GM12865 (cell line): ENCODE data around the gene WDR48.

Source experiments
- DNase-seq: peaks from one replicate; pipeline ENCODE4 v3.0.0; 2010; ENCODE audit warnings: low read depth
- H3K4me3 ChIP-seq: 2 replicates; pipeline ENCODE4 v1.5.1; 2011; ENCODE audit warnings: mild to moderate bottlenecking, low read depth, low read length, control low read depth
- TF ChIP-seq, protein P1 (sequence below): IDR thresholded peaks from 2 replicates; pipeline ENCODE4 v1.5.1; 2011; ENCODE audit warnings: low read length, control low read depth, low read depth, inconsistent platforms; ENCODE audit not compliant: insufficient read depth; ENCODE audit errors: missing control alignments

The WDR48 gene

GRCh38 chr3:39118079-39118478 lies 66.3 kb downstream of the WDR48 start:
- TF ChIP-seq, protein P1, sequence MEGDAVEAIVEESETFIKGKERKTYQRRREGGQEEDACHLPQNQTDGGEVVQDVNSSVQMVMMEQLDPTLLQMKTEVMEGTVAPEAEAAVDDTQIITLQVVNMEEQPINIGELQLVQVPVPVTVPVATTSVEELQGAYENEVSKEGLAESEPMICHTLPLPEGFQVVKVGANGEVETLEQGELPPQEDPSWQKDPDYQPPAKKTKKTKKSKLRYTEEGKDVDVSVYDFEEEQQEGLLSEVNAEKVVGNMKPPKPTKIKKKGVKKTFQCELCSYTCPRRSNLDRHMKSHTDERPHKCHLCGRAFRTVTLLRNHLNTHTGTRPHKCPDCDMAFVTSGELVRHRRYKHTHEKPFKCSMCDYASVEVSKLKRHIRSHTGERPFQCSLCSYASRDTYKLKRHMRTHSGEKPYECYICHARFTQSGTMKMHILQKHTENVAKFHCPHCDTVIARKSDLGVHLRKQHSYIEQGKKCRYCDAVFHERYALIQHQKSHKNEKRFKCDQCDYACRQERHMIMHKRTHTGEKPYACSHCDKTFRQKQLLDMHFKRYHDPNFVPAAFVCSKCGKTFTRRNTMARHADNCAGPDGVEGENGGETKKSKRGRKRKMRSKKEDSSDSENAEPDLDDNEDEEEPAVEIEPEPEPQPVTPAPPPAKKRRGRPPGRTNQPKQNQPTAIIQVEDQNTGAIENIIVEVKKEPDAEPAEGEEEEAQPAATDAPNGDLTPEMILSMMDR, result no peak
- no peak overlapping the region for H3K4me3 ChIP-seq
- DNase-seq, result no peak

GRCh38 chr3:39118931-39119660 lies 67.3 kb downstream of the WDR48 start:
- TF ChIP-seq, protein P1, result no peak
- no peak for DNase-seq

GRCh38 chr3:39121621-39122020 lies 69.8 kb downstream of the WDR48 start:
- no peak for DNase-seq
- H3K4me3 ChIP-seq, result no peak overlapping the region
- TF ChIP-seq, protein P1, result no peak

More at GRCh38 chr3:39118931-39119660, 67.3 kb downstream of the WDR48 start:
- H3K4me3 ChIP-seq, result no peak overlapping the region

- H3K4me3 ChIP-seq, result no peak overlapping the region
- TF ChIP-seq, protein P1, result no peak
- peak; percentile 36 for DNase-seq
These were observed 71.0 kb downstream of the WDR48 start for GRCh38 chr3:39122813-39123212.

DNA sequence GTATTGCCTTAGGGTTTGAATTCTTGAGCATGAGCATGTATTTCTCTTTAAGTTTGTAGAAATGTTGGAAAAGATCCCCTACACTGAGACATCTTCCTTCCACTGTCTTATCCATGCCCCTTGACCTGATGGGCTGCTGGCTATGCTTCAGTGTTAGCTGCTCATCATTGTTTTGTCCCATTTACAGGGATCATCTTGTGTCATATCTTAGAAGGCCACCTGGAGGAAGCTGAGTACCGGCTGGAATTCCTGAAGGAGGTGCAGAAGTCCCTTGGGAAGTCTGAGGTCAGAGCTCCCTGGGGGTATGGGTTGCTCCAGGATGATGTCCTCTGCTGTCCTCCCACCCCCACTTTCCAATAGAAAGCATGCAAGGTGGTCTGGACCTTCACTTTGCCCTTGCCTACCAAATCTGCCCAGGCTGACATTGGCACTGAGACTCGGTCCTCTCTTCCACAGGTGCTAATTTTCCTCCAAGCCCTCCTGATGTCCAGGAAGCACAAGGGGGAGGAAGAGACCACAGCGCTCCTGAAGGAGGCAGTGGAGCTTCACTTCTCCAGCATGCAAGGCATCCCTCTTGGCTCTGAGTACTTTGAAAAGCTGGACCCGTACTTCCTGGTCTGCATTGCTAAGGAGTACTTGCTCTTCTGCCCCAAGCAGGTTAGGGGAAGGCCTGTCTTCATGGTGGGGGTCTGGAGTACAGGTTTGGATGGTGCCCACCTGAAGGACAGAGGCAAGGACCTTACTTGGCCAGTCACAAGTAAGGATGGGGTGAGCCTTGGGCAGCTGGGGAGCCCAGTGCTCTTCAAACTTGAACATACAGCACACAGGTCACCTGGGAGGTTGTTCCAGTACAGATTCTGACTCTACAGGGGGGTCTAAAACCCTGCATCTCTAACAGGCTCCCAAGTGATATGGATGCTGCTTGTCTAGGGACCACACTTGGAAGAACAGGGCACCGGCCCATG lies 73.3 kb downstream of the WDR48 start:
- DNase-seq, result no peak
- TF ChIP-seq, protein P1, result no peak
- H3K4me3 ChIP-seq, result no peak overlapping the region

DNA sequence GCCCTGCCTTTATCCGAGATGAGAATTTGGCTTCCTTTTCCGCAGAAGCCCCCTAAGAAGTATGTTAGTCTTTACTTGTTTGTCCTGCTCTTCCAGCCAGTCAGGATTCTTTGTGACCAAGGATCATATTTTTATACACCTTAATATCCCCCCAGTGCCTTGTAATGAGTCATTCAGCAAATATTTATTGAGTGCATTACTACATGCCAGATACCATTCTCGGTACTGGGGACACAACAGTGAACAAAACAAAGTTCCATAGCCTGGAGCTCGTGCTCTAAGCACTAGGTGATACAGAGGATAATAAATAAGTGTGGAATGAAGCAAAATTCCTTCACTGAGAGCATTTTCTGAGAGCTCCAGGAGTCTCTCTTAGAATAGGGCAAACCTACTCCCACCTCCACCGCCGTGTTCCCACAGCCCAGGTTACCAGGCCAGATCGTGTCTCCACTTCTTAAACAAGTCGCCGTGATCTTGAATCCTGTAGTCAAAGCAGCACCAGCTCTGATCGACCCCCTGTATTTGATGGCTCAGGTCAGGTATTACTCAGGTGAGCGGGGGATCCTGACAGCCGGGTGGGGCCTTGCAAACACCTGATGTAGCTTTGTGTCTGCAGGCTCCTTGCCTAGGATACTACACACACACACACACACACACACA lies 74.2 kb downstream of the WDR48 start:
- H3K4me3 ChIP-seq, result no peak overlapping the region
- TF ChIP-seq, protein P1, result no peak
- no peak for DNase-seq
